ENCODE data around the gene LSR. TPM values are rescaled to one million over a fixed set of nuclear protein-coding genes. Genes with fewer than 3 reads are reported as not detected.

The LSR gene
- total RNA-seq, 1 experiment from 2014 or later: 211 TPM

DNA sequence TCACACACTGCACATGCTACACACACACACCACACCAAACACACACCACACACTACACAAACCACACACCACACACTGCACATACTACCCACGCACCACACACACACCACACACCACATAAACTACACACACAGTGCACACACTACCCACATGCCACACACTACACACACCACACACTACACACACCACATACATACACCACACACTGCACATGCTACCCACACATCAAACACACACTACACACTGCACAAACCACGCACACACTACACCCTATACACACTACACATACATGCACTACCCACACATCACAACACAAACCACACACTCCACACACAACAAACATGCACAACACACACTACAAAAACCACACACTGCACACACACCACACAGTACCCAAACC is 49.1 kb downstream of the LSR start:
- Histone ChIP-seq H3K27ac (ENCODE audit: low read depth, low read length) (no peak overlapping the region; the same call in 1 of the 2 replicates), H3K4me3 (replicated peaks in 1 of 2; ENCODE audit: low read depth in 1 of 2, low read length in 2 of 2) (no peak overlapping the region), H3K9ac (ENCODE audit: low read length) (no peak overlapping the region), H3K4me2 (ENCODE audit: low read length) (no peak overlapping the region), H3K36me3 (ENCODE audit: control insufficient read depth in 1 of 2, insufficient read depth in 2 of 2, low read length in 2 of 2) (no peaks in the 10 kb centered on the region), H2AFZ (ENCODE audit: low read depth, low read length, poor library complexity, severe bottlenecking) (no peak overlapping the region), H3K9me2 (ENCODE audit: insufficient read depth) (no peaks in the 10 kb centered on the region), H3K27me3 (ENCODE audit: insufficient read depth, low read length) (no peaks in the 10 kb centered on the region), H3K79me2 (ENCODE audit: insufficient read depth, low read length) (no peaks in the 10 kb centered on the region), H3K9me3 (ENCODE audit: control insufficient read depth in 1 of 2, insufficient read depth in 1 of 2, low read depth in 1 of 2, low read length in 2 of 2) (peaks cover 0 to 6% of the 10 kb centered on the region in 2 experiments; a peak in 1 of 4 replicates), H3K4me1 (ENCODE audit: control insufficient read depth in 1 of 2, insufficient read depth in 2 of 2, low read length in 2 of 2) (no peaks in the 10 kb centered on the region), H4K20me1 (ENCODE audit: insufficient read depth) (no peaks in the 10 kb centered on the region)
- BruUV-seq (replicated peaks): no TSS peak
- intact Hi-C loops (cut with micrococcal nuclease): no loop called here
- CTCF ChIA-PET: no interaction called here
- RAD21 ChIA-PET (ENCODE audit: low non-redundant PET in 1 of 2, low total read pairs in 2 of 2, uncharacterized antibody in 2 of 2, unreplicated experiment in 2 of 2): no interaction called here
- TF ChIP-seq SIN3A (IDR thresholded peaks at IDR 0.05; ENCODE audit: low read depth): no peak
- TF ChIP-seq, protein P1, sequence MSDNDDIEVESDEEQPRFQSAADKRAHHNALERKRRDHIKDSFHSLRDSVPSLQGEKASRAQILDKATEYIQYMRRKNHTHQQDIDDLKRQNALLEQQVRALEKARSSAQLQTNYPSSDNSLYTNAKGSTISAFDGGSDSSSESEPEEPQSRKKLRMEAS (IDR thresholded peaks at IDR 0.05): no peak
- TF ChIP-seq EGR1 (IDR thresholded peaks at IDR 0.05; ENCODE audit: low read depth): no peak
- TF ChIP-seq, protein P2, sequence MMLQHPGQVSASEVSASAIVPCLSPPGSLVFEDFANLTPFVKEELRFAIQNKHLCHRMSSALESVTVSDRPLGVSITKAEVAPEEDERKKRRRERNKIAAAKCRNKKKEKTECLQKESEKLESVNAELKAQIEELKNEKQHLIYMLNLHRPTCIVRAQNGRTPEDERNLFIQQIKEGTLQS (IDR thresholded peaks at IDR 0.05): no peak
- TF ChIP-seq RAD21 (IDR thresholded peaks at IDR 0.05; ENCODE audit: low read depth): no peak
- TF ChIP-seq POLR2AphosphoS5 (IDR thresholded peaks at IDR 0.05; ENCODE audit: low read depth, low read length): no peak
- no peak for TF ChIP-seq FOSL1 (IDR thresholded peaks at IDR 0.05; ENCODE audit: low read depth)
- TF ChIP-seq, protein P3, sequence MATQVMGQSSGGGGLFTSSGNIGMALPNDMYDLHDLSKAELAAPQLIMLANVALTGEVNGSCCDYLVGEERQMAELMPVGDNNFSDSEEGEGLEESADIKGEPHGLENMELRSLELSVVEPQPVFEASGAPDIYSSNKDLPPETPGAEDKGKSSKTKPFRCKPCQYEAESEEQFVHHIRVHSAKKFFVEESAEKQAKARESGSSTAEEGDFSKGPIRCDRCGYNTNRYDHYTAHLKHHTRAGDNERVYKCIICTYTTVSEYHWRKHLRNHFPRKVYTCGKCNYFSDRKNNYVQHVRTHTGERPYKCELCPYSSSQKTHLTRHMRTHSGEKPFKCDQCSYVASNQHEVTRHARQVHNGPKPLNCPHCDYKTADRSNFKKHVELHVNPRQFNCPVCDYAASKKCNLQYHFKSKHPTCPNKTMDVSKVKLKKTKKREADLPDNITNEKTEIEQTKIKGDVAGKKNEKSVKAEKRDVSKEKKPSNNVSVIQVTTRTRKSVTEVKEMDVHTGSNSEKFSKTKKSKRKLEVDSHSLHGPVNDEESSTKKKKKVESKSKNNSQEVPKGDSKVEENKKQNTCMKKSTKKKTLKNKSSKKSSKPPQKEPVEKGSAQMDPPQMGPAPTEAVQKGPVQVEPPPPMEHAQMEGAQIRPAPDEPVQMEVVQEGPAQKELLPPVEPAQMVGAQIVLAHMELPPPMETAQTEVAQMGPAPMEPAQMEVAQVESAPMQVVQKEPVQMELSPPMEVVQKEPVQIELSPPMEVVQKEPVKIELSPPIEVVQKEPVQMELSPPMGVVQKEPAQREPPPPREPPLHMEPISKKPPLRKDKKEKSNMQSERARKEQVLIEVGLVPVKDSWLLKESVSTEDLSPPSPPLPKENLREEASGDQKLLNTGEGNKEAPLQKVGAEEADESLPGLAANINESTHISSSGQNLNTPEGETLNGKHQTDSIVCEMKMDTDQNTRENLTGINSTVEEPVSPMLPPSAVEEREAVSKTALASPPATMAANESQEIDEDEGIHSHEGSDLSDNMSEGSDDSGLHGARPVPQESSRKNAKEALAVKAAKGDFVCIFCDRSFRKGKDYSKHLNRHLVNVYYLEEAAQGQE (IDR thresholded peaks at IDR 0.05; ENCODE audit: low read depth): no peak
- TF ChIP-seq SRF (IDR thresholded peaks at IDR 0.05; ENCODE audit: low read depth): no peak
- no peak for TF ChIP-seq ZNF274 (IDR thresholded peaks at IDR 0.05; ENCODE audit: low read depth, low read length)
- TF ChIP-seq POLR2A (IDR thresholded peaks at IDR 0.05; ENCODE audit: borderline replicate concordance, extremely low read depth, insufficient read depth, insufficient read length): no peak
- no peak for TF ChIP-seq SP1 (IDR thresholded peaks at IDR 0.05; ENCODE audit: low read depth)
- no peak for TF ChIP-seq TCF7L2 (IDR thresholded peaks at IDR 0.05; ENCODE audit: borderline replicate concordance, extremely low read depth, insufficient read depth, insufficient read length)
- TF ChIP-seq YY1 (IDR thresholded peaks at IDR 0.05; ENCODE audit: extremely low read depth, insufficient replicate concordance, low read depth, low read length): no peak
- TF ChIP-seq, protein P4, sequence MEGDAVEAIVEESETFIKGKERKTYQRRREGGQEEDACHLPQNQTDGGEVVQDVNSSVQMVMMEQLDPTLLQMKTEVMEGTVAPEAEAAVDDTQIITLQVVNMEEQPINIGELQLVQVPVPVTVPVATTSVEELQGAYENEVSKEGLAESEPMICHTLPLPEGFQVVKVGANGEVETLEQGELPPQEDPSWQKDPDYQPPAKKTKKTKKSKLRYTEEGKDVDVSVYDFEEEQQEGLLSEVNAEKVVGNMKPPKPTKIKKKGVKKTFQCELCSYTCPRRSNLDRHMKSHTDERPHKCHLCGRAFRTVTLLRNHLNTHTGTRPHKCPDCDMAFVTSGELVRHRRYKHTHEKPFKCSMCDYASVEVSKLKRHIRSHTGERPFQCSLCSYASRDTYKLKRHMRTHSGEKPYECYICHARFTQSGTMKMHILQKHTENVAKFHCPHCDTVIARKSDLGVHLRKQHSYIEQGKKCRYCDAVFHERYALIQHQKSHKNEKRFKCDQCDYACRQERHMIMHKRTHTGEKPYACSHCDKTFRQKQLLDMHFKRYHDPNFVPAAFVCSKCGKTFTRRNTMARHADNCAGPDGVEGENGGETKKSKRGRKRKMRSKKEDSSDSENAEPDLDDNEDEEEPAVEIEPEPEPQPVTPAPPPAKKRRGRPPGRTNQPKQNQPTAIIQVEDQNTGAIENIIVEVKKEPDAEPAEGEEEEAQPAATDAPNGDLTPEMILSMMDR (IDR thresholded peaks at IDR 0.05 in 2 of 3, conservative IDR thresholded peaks at IDR 0.05 in 1 of 3; ENCODE audit: borderline replicate concordance in 1 of 3, insufficient read depth in 1 of 3, low read depth in 2 of 3, low read length in 2 of 3): no peak
- no peak for TF ChIP-seq CBX3 (IDR thresholded peaks at IDR 0.05; ENCODE audit: low read depth)
- TF ChIP-seq, protein P5, sequence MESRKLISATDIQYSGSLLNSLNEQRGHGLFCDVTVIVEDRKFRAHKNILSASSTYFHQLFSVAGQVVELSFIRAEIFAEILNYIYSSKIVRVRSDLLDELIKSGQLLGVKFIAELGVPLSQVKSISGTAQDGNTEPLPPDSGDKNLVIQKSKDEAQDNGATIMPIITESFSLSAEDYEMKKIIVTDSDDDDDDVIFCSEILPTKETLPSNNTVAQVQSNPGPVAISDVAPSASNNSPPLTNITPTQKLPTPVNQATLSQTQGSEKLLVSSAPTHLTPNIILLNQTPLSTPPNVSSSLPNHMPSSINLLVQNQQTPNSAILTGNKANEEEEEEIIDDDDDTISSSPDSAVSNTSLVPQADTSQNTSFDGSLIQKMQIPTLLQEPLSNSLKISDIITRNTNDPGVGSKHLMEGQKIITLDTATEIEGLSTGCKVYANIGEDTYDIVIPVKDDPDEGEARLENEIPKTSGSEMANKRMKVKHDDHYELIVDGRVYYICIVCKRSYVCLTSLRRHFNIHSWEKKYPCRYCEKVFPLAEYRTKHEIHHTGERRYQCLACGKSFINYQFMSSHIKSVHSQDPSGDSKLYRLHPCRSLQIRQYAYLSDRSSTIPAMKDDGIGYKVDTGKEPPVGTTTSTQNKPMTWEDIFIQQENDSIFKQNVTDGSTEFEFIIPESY (IDR thresholded peaks at IDR 0.05; ENCODE audit: extremely low read depth, insufficient replicate concordance, low read length): no peak
- TF ChIP-seq ZFX (IDR thresholded peaks at IDR 0.05): no peak
- POLR2A ChIA-PET: no interaction called here
- no peak for DNase-seq (ENCODE audit: low read depth, low spot score)
- no peak for ATAC-seq
